GM12891 (cell line): Measurements from ENCODE around the gene DNM2.

ENCODE experiments used
- POLR2A ChIP-seq: IDR thresholded peaks from 2 replicates; pipeline ENCODE4 v1.6.1; 2011; ENCODE audit warnings: low read depth, low read length, control low read depth
- POLR2AphosphoS5 ChIP-seq: IDR thresholded peaks from 2 replicates; pipeline ENCODE4 v1.6.1; 2011; ENCODE audit warnings: low read depth, low read length, control low read depth
- POU2F2 ChIP-seq: IDR thresholded peaks from 2 replicates; pipeline ENCODE4 v1.6.1; 2011; ENCODE audit warnings: low read depth, mild to moderate bottlenecking, control low read depth, low read length, moderate library complexity
- SPI1 ChIP-seq: IDR thresholded peaks from 2 replicates; pipeline ENCODE4 v1.6.1; 2011; ENCODE audit warnings: low read depth, low read length, control low read depth
- TAF1 ChIP-seq: IDR thresholded peaks from 2 replicates; pipeline ENCODE4 v1.6.1; 2011; ENCODE audit warnings: low read depth, low read length, control low read depth

DNA sequence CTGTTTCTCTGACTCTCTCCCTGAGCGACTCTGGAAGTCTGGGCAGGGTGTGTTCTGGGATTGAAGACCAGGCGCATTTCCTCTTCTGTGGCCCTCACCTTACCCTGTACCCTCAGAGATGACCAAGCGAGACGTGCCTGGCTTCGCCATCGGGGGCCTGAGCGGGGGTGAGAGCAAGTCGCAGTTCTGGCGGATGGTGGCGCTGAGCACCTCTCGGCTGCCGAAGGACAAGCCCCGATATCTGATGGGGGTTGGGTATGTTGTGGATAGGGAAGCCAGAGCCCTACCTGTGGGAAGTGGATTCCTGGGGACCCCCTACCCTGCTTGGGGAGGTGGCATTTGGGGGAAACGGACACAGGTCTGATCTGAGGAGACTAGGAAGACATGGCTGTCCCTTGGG is 5.8 kb upstream of the DNM2 start:
- TF ChIP-seq POLR2A: no peak
- no peak for TF ChIP-seq TAF1
- no peak for TF ChIP-seq POLR2AphosphoS5
- TF ChIP-seq SPI1: no peak
- no peak for TF ChIP-seq POU2F2
